Neuron (in vitro differentiated cells): ENCODE measurements around the gene IL1RAP.
"Not testable (repeated sequence)": the region's sequence is repeated elsewhere in the genome, so short reads cannot be mapped to it uniquely, and the experiment has no call there.

Experiments used
- H2AFZ ChIP-seq: one replicate; pipeline ENCODE4 v1.6.1; 2013; ENCODE audit warnings: low read depth, mild to moderate bottlenecking, inconsistent platforms, low read length, moderate library complexity
- H3K27me3 ChIP-seq: one replicate; pipeline ENCODE4 v1.6.1; 2013; ENCODE audit warnings: low read length; ENCODE audit not compliant: insufficient read depth
- H3K36me3 ChIP-seq: one replicate; pipeline ENCODE4 v1.6.1; 2013; ENCODE audit warnings: low read length; ENCODE audit not compliant: insufficient read depth
- H3K4me1 ChIP-seq: one replicate; pipeline ENCODE4 v1.6.1; 2013; ENCODE audit warnings: low read length; ENCODE audit not compliant: insufficient read depth
- H3K4me3 ChIP-seq: 2 replicates; pipeline ENCODE4 v1.5.1; 2013; ENCODE audit warnings: mild to moderate bottlenecking, low read length, moderate library complexity
- H3K9me3 ChIP-seq: one replicate; pipeline ENCODE4 v1.6.1; 2013; ENCODE audit warnings: low read length

IL1RAP gene

DNA sequence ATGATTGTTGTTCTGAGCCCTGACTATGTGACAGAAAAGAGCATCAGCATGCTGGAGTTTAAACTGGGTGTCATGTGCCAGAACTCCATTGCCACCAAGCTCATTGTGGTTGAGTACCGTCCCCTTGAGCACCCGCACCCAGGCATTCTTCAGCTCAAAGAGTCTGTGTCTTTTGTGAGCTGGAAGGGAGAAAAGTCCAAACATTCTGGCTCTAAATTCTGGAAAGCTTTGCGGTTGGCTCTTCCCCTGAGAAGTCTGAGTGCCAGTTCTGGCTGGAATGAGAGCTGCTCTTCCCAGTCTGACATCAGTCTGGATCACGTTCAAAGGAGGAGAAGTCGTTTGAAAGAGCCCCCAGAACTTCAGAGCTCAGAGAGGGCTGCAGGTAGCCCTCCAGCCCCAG, 142.0 kb downstream of the IL1RAP start:
- Histone ChIP-seq H3K4me1 (no peaks in the 10 kb centered on the region), H3K9me3 (no peaks in the 10 kb centered on the region), H3K36me3 (no peaks in the 10 kb centered on the region), H3K4me3 (no peak overlapping the region), H2AFZ (no peak overlapping the region), H3K27me3 (no peaks in the 10 kb centered on the region)

DNA sequence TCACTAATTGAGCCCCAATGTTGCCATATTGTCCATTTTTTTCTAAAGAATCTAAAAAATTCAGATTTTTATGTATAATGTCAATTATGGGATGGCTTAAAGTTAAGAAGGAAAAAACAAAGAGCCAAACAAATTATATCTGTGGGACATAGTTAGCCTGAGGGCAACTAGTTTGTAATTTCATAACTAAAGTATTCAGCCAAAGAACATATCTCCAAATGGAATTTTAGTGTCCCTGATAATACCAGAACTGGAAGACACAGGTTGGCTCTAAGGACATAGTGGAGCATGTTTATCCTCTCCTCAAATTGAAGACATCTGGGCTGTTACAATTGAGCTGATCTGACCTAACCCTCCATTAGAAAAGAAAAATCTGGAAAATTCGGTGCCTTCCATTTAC, 144.2 kb downstream of the IL1RAP start:
- H3K9me3 ChIP-seq, result no peaks in the 10 kb centered on the region
- H3K4me1 ChIP-seq, result no peaks in the 10 kb centered on the region
- no peak overlapping the region for H3K4me3 ChIP-seq
- H3K36me3 ChIP-seq, result no peaks in the 10 kb centered on the region
- H2AFZ ChIP-seq, result no peak overlapping the region
- H3K27me3 ChIP-seq, result no peaks in the 10 kb centered on the region

DNA sequence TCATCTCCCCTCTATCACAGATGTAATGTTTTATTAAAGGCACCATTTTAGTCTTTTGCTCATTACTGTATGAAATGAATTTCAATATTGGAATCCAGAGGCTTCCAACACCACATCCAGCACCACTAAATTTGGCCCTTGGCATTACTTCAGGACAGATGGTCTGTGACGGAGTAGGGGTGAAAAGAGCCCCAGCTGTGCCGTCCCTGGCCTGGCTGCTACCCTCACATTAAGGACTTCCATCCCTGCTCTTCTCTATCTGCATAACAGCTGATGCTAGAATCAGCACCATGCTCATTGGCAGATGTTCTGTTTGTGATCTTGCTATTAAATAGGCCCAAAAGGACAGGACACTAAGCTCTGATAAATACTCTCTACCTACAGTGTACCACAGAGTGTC, 152.9 kb downstream of the IL1RAP start:
- Histone ChIP-seq H2AFZ (no peak overlapping the region), H3K36me3 (no peaks in the 10 kb centered on the region), H3K4me3 (no peak overlapping the region), H3K27me3 (no peaks in the 10 kb centered on the region), H3K4me1 (no peaks in the 10 kb centered on the region), H3K9me3 (no peaks in the 10 kb centered on the region)

DNA sequence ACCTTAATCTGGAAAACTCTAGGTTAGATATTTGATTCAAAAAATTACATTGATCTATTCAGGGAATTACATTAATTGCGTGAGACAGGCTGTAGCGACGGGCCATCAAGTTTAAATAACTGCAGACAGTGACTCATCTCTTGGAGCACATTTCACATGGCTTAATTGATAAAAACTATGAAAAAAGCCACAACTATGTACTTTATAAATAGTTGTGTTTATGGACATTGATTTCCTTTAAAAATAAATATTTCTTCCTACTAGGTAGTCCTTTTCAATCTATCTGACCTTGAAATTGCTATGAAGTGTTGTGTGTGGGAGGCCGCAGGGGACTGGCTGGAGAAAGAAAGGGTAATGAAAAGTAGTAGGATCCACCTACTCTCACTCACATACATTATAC, 157.8 kb downstream of the IL1RAP start:
- Histone ChIP-seq H3K4me1 (peaks cover 3% of the 10 kb centered on the region), H3K36me3 (no peaks in the 10 kb centered on the region), H2AFZ (no peak overlapping the region), H3K9me3 (no peaks in the 10 kb centered on the region), H3K4me3 (no peak overlapping the region), H3K27me3 (no peaks in the 10 kb centered on the region)

DNA sequence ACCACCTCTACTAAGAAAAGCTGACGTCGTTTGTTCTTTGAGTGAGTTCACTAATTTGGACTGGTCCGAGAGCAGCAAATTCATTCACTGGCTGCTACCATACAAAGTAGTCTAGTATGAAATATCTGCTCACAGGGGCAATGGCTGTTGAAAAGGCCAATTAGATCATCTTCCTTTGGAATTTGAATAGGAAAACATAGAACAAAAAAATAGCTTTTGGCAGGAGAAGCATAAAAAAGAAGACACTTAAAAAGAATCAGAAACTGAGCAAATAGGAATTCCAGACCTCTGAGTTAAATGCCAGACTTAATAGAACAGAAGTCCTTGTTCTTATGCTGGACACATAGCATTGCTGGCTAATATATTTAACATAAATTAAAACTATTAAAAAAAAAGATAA, 159.3 kb downstream of the IL1RAP start:
- no peaks in the 10 kb centered on the region for H3K36me3 ChIP-seq

DNA sequence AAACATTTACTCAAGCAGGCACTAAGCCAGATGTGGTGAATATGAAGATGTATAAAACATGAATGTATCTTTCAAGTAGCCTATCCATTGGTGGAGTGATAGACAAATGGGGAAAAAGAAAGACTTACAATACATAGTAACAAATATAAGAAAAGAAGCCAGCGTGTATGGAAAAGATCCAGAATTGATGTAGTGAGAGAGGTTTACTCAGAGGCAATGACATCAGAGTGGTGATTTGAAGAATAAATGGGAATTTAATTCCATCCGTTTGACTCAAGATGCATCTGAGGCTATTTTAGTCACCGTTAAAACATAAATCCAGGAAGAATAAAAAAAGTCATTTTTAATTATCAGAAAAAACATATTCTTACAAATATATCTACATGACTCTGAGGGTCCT, 162.6 kb downstream of the IL1RAP start:
- no peak overlapping the region for H3K4me3 ChIP-seq

More for the DNA sequence above, 159.3 kb downstream of the IL1RAP start:
- Histone ChIP-seq H3K4me3 (no peak overlapping the region), H3K4me1 (peaks cover 3% of the 10 kb centered on the region), H3K27me3 (no peaks in the 10 kb centered on the region), H2AFZ (no peak overlapping the region), H3K9me3 (no peaks in the 10 kb centered on the region)

DNA sequence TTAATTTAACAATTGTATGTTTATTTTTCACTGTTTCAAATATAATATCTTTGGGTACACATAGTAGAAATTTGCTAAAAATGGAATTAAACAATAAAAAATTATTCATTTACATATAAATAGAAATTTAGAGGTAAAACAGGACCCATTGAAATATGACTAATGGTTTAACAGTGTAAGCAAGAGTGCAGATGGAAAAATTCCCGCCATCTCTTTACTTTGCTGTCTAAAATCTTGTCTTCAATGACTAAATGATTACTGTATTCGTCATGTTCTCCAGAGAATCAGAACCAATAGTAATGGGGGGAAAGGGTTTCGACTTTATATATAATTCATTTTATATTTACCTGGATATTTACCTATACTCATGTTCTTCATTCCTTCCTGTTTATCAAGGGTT, 163.1 kb downstream of the IL1RAP start:
- Histone ChIP-seq H3K4me1 (peaks cover 3% of the 10 kb centered on the region), H3K27me3 (no peaks in the 10 kb centered on the region), H3K4me3 (no peak overlapping the region), H3K36me3 (no peaks in the 10 kb centered on the region), H3K9me3 (no peaks in the 10 kb centered on the region), H2AFZ (no peak overlapping the region)

More for the DNA sequence above, 162.6 kb downstream of the IL1RAP start:
- Histone ChIP-seq H3K36me3 (no peaks in the 10 kb centered on the region), H2AFZ (no peak overlapping the region), H3K27me3 (no peaks in the 10 kb centered on the region), H3K4me1 (peaks cover 3% of the 10 kb centered on the region), H3K9me3 (no peaks in the 10 kb centered on the region)

DNA sequence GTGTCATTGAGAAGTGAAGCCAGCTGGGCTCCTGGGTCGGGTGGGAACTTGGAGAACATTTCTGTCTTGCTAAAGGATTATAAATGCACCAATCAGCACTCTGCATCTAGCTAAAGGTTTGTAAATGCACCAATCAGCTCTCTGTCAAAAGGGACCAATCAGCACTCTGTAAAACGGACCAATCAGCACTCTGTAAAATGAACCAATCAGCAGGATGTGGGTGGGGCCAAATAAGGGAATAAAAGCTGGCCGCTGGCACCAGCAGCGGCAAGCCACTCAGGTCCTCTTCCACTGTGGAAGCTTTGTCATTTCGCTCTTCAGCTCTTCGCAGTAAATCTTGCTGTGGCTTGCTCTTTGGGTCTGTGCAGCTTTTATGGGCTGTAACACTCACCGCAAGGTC, 164.0 kb downstream of the IL1RAP start:
- H3K4me3 ChIP-seq, H2AFZ ChIP-seq, H3K9me3 ChIP-seq, H3K27me3 ChIP-seq, H3K36me3 ChIP-seq, H3K4me1 ChIP-seq: not testable (repeated sequence)

DNA sequence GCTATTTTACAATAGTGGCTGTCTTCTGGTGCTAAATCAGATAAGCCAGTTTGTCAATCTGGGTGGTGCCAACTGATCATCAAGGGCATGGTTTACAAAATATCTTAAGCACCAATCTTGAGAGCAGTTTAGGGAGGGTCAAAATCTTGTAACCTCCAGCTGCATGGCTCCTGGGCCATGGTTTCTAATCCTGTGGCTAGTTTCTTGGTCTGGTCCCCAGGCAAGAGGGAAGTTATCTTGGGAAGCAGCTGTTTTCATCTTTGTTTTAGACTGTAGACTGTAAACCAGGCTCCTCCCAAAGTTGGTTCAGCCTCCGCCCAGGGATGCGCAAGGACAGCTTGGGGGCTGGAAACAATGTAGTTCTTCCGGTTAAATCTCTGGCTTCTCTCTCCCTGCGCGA, 166.8 kb downstream of the IL1RAP start:
- H3K4me3 ChIP-seq, result no peak overlapping the region
- H2AFZ ChIP-seq, result no peak overlapping the region
- H3K4me1 ChIP-seq, result no peaks in the 10 kb centered on the region
- no peaks in the 10 kb centered on the region for H3K36me3 ChIP-seq
- H3K9me3 ChIP-seq, result no peaks in the 10 kb centered on the region
- H3K27me3 ChIP-seq, result no peaks in the 10 kb centered on the region

DNA sequence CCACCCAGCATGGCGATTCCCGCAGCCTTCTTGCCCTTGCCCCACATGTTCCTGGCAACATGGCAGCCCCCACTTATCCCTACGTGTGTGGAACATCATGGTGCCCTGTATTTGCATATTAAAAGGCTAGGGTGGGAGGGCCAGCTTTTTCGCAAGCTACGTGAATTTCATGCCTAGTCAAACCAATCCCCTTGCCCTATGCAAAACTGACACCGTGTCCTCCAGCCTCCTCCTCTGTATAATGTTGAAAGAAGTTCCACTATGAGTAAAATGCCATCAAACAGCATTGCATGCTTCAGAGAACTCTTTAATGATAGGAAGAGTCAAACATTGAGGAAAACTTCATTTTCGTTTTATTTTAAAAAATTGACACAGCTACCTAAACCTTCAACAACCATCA, 170.9 kb downstream of the IL1RAP start:
- H2AFZ ChIP-seq, result no peak overlapping the region

DNA sequence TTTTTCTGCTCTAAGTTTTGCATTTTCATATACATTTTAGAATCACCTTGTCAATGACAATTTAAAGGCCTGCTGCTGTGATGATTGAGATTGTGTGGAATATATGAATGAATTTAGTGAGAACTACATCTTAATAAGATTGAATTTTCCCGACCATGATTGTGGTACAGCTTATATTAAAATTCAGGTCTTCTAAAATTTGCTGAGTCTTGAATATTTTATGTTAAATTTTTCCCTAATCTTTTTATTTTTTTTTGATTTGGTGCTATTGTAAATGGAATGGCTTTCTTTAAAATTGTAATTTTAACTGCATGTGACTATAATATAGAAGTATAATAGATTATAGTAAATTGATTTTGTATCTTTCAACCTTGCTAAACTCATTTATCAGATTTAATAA, 172.1 kb downstream of the IL1RAP start:
- H3K9me3 ChIP-seq, result no peaks in the 10 kb centered on the region
- H3K4me3 ChIP-seq, result no peak overlapping the region
- no peaks in the 10 kb centered on the region for H3K36me3 ChIP-seq
- H2AFZ ChIP-seq, result no peak overlapping the region
- no peaks in the 10 kb centered on the region for H3K27me3 ChIP-seq
- no peaks in the 10 kb centered on the region for H3K4me1 ChIP-seq

More for the DNA sequence above, 170.9 kb downstream of the IL1RAP start:
- no peaks in the 10 kb centered on the region for H3K4me1 ChIP-seq
- H3K27me3 ChIP-seq, result no peaks in the 10 kb centered on the region
- no peaks in the 10 kb centered on the region for H3K36me3 ChIP-seq
- no peak overlapping the region for H3K4me3 ChIP-seq
- no peaks in the 10 kb centered on the region for H3K9me3 ChIP-seq

DNA sequence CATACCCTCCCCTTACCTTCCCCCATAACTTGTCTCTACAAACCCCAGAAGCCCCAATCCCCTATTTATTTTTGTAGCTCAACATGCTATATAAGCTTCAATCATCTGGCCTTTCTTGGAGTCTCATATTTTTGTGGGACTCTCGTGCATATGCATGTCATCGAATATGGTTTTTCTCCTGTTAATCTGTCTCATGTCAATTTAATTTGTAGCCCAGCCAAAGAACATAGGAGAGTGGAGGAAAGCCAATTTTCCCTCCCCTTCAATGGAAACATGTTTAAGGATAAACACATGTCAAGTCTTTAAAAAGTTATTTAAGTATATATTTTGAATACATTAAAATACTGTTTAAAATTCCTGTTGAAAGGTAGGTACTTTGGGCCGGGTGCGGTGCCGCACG, 176.4 kb downstream of the IL1RAP start:
- Histone ChIP-seq H3K36me3 (no peaks in the 10 kb centered on the region), H3K4me1 (no peaks in the 10 kb centered on the region)

DNA sequence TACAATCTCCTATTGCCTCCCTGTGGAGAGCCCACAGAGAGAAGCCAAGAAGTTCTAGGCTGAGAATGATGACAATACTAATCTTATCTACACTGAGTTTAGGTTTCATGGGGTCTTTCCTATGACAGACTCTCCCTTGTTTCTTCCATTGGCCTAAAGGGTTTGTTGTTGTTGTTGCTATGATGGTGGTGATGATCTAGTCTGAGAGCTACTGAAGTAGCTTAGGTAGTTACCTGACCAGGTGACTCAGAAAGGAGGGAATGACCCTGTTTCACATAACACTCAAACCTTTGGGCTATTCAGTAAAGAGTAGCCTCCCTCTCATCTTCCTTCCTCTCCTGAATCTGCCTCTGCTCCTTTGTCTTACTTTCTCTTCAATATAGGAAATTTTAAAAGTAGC, 178.4 kb downstream of the IL1RAP start:
- no peaks in the 10 kb centered on the region for H3K4me1 ChIP-seq

More for the DNA sequence above, 176.4 kb downstream of the IL1RAP start:
- H2AFZ ChIP-seq, result no peak overlapping the region
- no peaks in the 10 kb centered on the region for H3K9me3 ChIP-seq
- H3K4me3 ChIP-seq, result no peak overlapping the region
- no peaks in the 10 kb centered on the region for H3K27me3 ChIP-seq

DNA sequence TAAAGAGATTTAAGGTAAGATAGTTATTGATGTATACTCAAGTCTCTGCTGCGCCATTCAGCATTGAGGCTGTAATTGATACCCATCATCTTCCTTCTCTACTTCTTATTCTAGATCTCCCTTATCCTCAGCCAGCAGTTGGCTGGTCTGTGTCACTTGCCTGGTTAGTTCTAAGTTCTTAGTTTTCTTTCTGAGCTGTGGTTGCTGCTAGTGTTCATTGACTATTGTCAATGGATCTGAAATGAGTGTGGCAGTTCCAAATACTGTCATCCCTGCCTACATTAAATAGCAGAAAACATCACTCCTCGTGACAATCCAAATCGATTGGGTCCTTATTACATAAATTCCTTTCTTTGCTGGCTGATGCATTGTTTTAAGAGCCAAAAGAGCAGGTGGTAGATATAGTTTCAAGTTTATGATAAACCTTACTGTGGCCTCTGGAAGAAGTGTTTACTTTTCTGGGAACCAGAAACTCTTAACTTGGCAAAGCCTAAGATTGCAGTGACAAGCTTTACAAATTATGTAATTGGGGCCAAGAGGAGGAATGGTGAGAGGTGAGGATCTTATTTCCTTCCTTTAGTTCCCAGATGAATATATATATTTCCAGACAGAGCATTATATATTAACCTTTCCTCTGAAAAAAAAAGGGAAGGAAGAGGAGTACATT, 180.6 kb downstream of the IL1RAP start:
- Histone ChIP-seq H3K4me3 (no peak overlapping the region), H3K9me3 (no peaks in the 10 kb centered on the region), H3K27me3 (no peaks in the 10 kb centered on the region), H2AFZ (no peak overlapping the region), H3K36me3 (no peaks in the 10 kb centered on the region), H3K4me1 (no peaks in the 10 kb centered on the region)

More for the DNA sequence above, 178.4 kb downstream of the IL1RAP start:
- Histone ChIP-seq H3K9me3 (no peaks in the 10 kb centered on the region), H3K27me3 (no peaks in the 10 kb centered on the region), H3K36me3 (no peaks in the 10 kb centered on the region), H3K4me3 (no peak overlapping the region), H2AFZ (no peak overlapping the region)
